Left ventricle myocardium inferior (tissue), 1 donor: Measurements from ENCODE around the gene CLSTN1. TPM values are rescaled to one million over a fixed set of nuclear protein-coding genes. Genes with fewer than 3 reads are reported as not detected.

Experiments used
- DNase-seq: peaks from one replicate; pipeline ENCODE4 v3.0.0-alpha.2; 2020
- H3K27ac ChIP-seq: fragments of 200-600 bp; replicated peaks from 2 replicates; pipeline ENCODE4 v1.8.0; 2021
- H3K27me3 ChIP-seq: fragments of 200-600 bp; 2 replicates; pipeline ENCODE4 v1.8.0; 2021; ENCODE audit warnings: low read depth
- H3K36me3 ChIP-seq: fragments of 200-600 bp; 2 replicates; pipeline ENCODE4 v1.8.0; 2021
- H3K4me1 ChIP-seq: fragments of 200-600 bp; 2 replicates; pipeline ENCODE4 v1.8.0; 2021
- H3K4me3 ChIP-seq: fragments of 200-600 bp; 2 replicates; pipeline ENCODE4 v1.8.0; 2021; ENCODE audit warnings: mild to moderate bottlenecking, moderate library complexity
- H3K9me3 ChIP-seq: fragments of 200-600 bp; replicated peaks from 2 replicates; pipeline ENCODE4 v1.8.0; 2021
- intact Hi-C: fragments of 100-400 bp; cut with micrococcal nuclease; formaldehyde crosslinking; loops from one replicate; pipeline ENCODE4 v1.11.0; 2022
- total RNA-seq: library from RNA; stranded (reverse); fragmentation: NEBNext Ultra II Directional; extraction: Animal tissue kit (Norgen Biotek cat#: 25700); gene quantifications from one replicate; pipeline ENCODE4 v1.2.1, GENCODE V29; 2021
- TF ChIP-seq, protein P1 (sequence below): fragments of 200-600 bp; IDR thresholded peaks from 2 replicates; pipeline ENCODE4 v1.8.0; 2021; ENCODE audit warnings: antibody characterized with exemption, mild to moderate bottlenecking, borderline replicate concordance
- donor health status: DM: no; HTN: yes; CAD: no; lungs with severe emphysema.

CLSTN1 gene
- total RNA-seq, 1 donor from 2014 or later, result 63.5 TPM

DNA sequence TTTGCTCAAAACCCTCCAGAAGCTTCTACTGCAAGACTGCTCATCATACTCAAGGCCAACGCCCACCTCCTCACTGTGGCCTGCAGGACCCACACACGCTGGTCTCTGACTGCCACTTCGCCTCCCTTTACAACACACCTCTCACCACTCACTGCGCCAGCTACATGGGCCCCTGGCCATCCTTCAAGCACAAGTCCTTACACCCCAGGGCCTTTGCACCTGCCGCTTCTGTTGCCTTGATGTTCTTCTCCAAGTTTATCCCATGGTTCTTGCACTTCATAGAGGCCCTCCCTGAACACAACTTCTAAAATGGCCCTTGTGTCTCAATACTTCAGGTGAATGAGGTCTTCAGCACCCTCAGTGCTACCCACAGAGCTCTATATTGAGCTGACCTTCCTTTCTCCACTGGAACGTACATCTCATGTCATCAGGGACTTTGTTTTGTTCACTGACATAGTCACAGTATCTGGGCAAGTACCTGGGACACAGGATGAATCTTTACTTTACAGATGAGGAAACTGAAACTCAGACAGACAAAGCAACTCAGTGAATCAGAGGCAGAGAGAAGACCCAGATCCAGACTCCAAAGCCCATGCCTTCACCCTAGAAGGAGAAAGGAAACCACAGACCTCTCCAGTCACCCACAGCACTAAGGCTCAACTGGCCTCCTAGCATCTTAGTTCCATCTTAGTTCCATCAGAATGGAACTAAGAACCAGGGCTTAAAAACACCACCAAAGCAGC is 34.7 kb upstream of the CLSTN1 start:
- H3K27me3 ChIP-seq, result no peaks in the 10 kb centered on the region
- no peak overlapping the region for H3K27ac ChIP-seq
- H3K4me1 ChIP-seq, result peaks cover 12% of the 10 kb centered on the region
- TF ChIP-seq, protein P1, sequence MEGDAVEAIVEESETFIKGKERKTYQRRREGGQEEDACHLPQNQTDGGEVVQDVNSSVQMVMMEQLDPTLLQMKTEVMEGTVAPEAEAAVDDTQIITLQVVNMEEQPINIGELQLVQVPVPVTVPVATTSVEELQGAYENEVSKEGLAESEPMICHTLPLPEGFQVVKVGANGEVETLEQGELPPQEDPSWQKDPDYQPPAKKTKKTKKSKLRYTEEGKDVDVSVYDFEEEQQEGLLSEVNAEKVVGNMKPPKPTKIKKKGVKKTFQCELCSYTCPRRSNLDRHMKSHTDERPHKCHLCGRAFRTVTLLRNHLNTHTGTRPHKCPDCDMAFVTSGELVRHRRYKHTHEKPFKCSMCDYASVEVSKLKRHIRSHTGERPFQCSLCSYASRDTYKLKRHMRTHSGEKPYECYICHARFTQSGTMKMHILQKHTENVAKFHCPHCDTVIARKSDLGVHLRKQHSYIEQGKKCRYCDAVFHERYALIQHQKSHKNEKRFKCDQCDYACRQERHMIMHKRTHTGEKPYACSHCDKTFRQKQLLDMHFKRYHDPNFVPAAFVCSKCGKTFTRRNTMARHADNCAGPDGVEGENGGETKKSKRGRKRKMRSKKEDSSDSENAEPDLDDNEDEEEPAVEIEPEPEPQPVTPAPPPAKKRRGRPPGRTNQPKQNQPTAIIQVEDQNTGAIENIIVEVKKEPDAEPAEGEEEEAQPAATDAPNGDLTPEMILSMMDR, result no peak
- peaks cover 10% of the 10 kb centered on the region for H3K9me3 ChIP-seq
- H3K4me3 ChIP-seq, result no peak overlapping the region
- no peak for DNase-seq
- peaks cover 52% of the 10 kb centered on the region for H3K36me3 ChIP-seq
- intact Hi-C loops, result no loop called here

DNA sequence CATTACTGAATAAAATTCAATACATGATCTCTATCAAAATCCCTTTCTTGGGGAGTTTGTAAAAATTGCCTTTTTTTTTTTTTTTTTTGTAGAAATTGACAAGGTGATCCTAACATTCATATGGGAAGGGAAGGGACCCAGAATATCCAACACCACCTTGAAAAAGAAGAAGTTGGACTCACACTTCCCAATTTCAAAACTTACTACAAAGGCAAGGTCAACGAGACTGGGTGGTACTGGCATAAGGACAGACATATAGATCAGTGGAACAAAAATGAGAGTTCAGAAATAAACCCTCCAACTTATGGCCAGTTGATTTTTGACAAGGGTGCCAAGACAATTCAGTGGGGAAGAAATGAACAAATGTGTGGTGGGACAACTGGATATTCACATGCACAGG is 31.4 kb upstream of the CLSTN1 start:
- intact Hi-C loops, result no loop called here
- no peak for DNase-seq
- peaks cover 50% of the 10 kb centered on the region for H3K36me3 ChIP-seq

DNA sequence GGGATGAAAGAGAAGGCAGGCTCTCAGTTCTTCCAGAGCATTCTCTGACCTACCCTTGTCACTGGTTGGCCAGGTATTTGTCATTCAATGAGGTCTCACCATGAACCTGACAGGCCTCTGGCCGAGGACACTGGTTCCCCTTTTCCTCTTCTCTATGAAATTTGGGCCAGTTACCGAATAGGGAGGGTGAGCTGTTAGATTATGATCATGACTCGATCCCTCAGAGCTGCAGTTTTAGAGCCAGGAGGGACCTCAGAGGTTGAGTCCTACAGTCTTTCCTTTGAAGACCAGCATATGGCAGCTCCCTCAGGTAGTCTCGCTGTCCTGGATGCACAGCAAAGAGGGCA is 29.5 kb upstream of the CLSTN1 start:
- peaks cover 59% of the 10 kb centered on the region for H3K36me3 ChIP-seq
- DNase-seq, result no peak
- TF ChIP-seq, protein P1, result no peak

More for the DNA sequence above, 31.4 kb upstream of the CLSTN1 start:
- Histone ChIP-seq H3K4me1 (peaks cover 21% of the 10 kb centered on the region), H3K9me3 (peaks cover 10% of the 10 kb centered on the region), H3K27me3 (no peaks in the 10 kb centered on the region), H3K27ac (no peak overlapping the region), H3K4me3 (no peak overlapping the region)
- TF ChIP-seq, protein P1, result no peak

DNA sequence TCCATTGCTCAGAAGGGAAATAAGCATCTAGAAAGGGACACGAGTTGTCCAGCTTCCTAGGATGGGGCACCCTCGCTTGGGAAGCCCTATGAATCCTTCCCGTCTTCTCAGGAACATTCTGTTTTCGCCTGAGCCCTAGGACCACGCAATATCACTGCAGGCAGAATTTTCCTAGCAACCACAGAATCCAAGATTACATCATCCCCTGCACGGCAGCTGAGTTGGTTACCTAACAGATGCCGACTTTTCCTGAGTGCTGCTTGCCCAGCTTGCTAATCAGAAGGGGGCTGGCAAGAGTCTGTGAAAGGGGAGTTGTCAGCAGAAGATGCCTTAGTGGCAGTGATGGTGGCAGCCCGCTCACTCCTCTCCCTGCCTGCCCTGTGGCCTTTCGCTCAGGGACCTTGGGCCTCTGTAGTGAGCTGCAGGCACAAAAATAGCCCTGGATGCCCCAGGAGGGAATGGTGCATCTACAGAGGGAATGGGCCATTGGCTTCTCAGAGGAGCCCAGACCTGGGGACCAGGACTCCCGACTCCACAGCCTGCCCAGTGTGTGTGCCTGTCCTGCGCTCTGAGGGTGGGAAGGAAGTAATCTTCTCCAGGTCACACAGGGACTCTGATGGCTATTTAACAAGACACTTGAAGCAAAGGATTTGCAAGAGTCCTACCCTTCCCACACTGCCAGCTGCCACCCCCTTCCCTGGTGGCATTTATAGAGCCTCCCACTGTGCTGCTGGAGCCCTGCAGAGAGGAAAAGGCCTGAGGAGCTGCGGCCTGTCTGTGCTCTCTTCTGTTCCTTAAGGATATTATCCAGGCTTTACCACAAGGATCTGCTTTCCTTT is 28.9 kb upstream of the CLSTN1 start:
- H3K27me3 ChIP-seq, result no peaks in the 10 kb centered on the region
- DNase-seq, result no peak
- peaks cover 10% of the 10 kb centered on the region for H3K9me3 ChIP-seq
- intact Hi-C loops, result no loop called here
- no peak overlapping the region for H3K4me3 ChIP-seq
- peaks cover 53% of the 10 kb centered on the region for H3K36me3 ChIP-seq
- peaks cover 25% of the 10 kb centered on the region for H3K4me1 ChIP-seq
- TF ChIP-seq, protein P1, result no peak
- no peak overlapping the region for H3K27ac ChIP-seq

More for the DNA sequence above, 29.5 kb upstream of the CLSTN1 start:
- no peaks in the 10 kb centered on the region for H3K27me3 ChIP-seq
- intact Hi-C loops, result no loop called here
- H3K9me3 ChIP-seq, result peaks cover 10% of the 10 kb centered on the region
- H3K27ac ChIP-seq, result no peak overlapping the region
- H3K4me3 ChIP-seq, result no peak overlapping the region
- peaks cover 19% of the 10 kb centered on the region for H3K4me1 ChIP-seq

DNA sequence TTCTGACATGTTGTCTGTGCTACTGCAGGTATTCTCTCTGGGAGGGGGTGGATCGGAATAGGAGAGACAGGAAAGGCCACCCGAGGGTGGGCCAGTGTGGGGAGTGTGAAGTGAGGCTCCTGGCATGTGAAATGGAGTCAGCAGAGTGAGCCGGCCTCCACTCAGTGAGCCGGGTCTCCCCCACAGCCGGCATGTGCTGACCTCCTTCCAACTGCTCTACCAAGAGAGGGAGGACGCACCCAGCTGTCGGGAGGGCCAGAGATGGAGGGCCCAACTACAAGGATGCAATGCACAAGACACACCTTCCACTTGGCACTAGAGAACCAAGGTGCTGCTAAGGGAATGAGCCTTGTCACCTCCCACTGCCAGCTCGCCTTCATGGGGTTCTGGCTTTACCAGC is 28.2 kb upstream of the CLSTN1 start:
- DNase-seq, result no peak
- intact Hi-C loops, result no loop called here
- TF ChIP-seq, protein P1, result no peak
- peaks cover 47% of the 10 kb centered on the region for H3K36me3 ChIP-seq
- H3K9me3 ChIP-seq, result peaks cover 10% of the 10 kb centered on the region
- no peak overlapping the region for H3K27ac ChIP-seq
- H3K4me3 ChIP-seq, result no peak overlapping the region
- H3K4me1 ChIP-seq, result peaks cover 31% of the 10 kb centered on the region
- H3K27me3 ChIP-seq, result no peaks in the 10 kb centered on the region
